Mucosa of descending colon (tissue), 3 donors: Measurements from ENCODE around the gene SEZ6L. TPM values are rescaled to one million over a fixed set of nuclear protein-coding genes. Genes with fewer than 3 reads are reported as not detected.

Experiments used
- ATAC-seq: fragments of 200-7000 bp; cut with Tn5 transposase; one replicate; pipeline ENCODE4 v1.9.1; 2020; ENCODE audit warnings: mild to moderate bottlenecking, moderate library complexity
- DNase-seq, 3 donors: peaks; one replicate each; pipeline ENCODE4 v3.0.0-alpha.2; 2020
- H3K36me3 ChIP-seq: fragments of 200-600 bp; one replicate; pipeline ENCODE4 v1.8.0; 2021; ENCODE audit warnings: low read depth, mild to moderate bottlenecking
- H3K4me1 ChIP-seq: fragments of 200-600 bp; one replicate; pipeline ENCODE4 v1.8.0; 2021; ENCODE audit warnings: low read depth, mild to moderate bottlenecking
- H3K4me3 ChIP-seq: fragments of 200-600 bp; one replicate; pipeline ENCODE4 v1.8.0; 2021; ENCODE audit warnings: mild to moderate bottlenecking
- H3K9me3 ChIP-seq: fragments of 200-600 bp; one replicate; pipeline ENCODE4 v1.8.0; 2021; ENCODE audit warnings: mild to moderate bottlenecking
- intact Hi-C, 2 donors: fragments of 100-400 bp; cut with DNase I in 1 of 2; cut with micrococcal nuclease in 1 of 2; formaldehyde crosslinking; loops; one replicate each; pipeline versions ENCODE4 v1.11.0 to v1.11.1; 2022; cut with DNase I, micrococcal nuclease
- total RNA-seq, 3 donors: library from RNA; stranded (reverse); fragmentation: NEBNext Ultra II Directional in 2 of 3; extraction: Animal tissue kit (Norgen Biotek cat#: 25700) in 2 of 3; gene quantifications; one replicate each; pipeline versions ENCODE4 v1.2.1 to v1.2.4, GENCODE V29; 2021 to 2023
- TF ChIP-seq, protein P1 (sequence below): fragments of 200-600 bp; IDR thresholded peaks from one replicate; pipeline ENCODE4 v1.8.0; 2022; ENCODE audit warnings: antibody characterized with exemption, mild to moderate bottlenecking
- donor health status: DM: no; HTN: no; CAD: no; lungs with moderate emphysema.
- donor health status: DM: no; HTN: no; CAD: no.
- donor health status: DM: no; HTN: yes; CAD: no.

Gene SEZ6L
- total RNA-seq, 3 donors from 2014 or later, result 0.09 to 2.0 TPM; not detected in 1

- ATAC-seq, result no peak
- no peak for DNase-seq
Measured at GRCh38 chr22:26326803-26327202, 157.5 kb downstream of the SEZ6L start.

GRCh38 chr22:26327306-26327705 is 158.0 kb downstream of the SEZ6L start:
- intact Hi-C loops, result no loop called here
- no peak for ATAC-seq

More at GRCh38 chr22:26326803-26327202, 157.5 kb downstream of the SEZ6L start:
- intact Hi-C loops, result no loop called here
- H3K4me3 ChIP-seq, result no peak overlapping the region
- TF ChIP-seq, protein P1, sequence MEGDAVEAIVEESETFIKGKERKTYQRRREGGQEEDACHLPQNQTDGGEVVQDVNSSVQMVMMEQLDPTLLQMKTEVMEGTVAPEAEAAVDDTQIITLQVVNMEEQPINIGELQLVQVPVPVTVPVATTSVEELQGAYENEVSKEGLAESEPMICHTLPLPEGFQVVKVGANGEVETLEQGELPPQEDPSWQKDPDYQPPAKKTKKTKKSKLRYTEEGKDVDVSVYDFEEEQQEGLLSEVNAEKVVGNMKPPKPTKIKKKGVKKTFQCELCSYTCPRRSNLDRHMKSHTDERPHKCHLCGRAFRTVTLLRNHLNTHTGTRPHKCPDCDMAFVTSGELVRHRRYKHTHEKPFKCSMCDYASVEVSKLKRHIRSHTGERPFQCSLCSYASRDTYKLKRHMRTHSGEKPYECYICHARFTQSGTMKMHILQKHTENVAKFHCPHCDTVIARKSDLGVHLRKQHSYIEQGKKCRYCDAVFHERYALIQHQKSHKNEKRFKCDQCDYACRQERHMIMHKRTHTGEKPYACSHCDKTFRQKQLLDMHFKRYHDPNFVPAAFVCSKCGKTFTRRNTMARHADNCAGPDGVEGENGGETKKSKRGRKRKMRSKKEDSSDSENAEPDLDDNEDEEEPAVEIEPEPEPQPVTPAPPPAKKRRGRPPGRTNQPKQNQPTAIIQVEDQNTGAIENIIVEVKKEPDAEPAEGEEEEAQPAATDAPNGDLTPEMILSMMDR, result no peak
- H3K9me3 ChIP-seq, result no peaks in the 10 kb centered on the region
- no peaks in the 10 kb centered on the region for H3K36me3 ChIP-seq
- H3K4me1 ChIP-seq, result no peaks in the 10 kb centered on the region

DNA sequence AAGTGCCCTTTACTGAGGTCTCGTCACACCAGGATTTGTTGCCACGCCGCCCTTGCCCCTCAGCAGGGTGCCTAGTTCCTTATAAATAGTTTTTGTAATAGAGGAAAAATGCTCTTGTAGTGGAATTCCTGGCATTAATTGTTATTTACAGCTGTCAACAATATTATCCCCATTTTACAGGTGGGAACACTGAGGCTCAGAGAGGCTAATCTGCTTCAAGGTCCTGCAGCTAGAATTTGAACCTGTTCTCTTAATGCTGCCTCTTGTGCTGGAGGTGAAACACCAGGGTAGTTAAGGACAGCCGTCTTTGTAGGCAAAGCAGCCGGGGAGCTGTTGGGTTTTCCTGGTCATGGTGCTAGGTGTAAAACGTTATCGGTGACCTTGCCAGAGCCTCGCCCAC is 159.0 kb downstream of the SEZ6L start:
- intact Hi-C loops, result no loop called here
- DNase-seq, result no peak
- Histone ChIP-seq H3K4me1 (no peaks in the 10 kb centered on the region), H3K4me3 (no peak overlapping the region), H3K36me3 (no peaks in the 10 kb centered on the region), H3K9me3 (no peaks in the 10 kb centered on the region)
- TF ChIP-seq, protein P1, result no peak
- ATAC-seq, result no peak

More at GRCh38 chr22:26327306-26327705, 158.0 kb downstream of the SEZ6L start:
- Histone ChIP-seq H3K9me3 (no peaks in the 10 kb centered on the region), H3K4me1 (no peaks in the 10 kb centered on the region), H3K36me3 (no peaks in the 10 kb centered on the region), H3K4me3 (no peak overlapping the region)
- TF ChIP-seq, protein P1, result no peak
- DNase-seq, result no peak

GRCh38 chr22:26330971-26331625 is 161.8 kb downstream of the SEZ6L start:
- H3K4me1 ChIP-seq, result no peaks in the 10 kb centered on the region
- TF ChIP-seq, protein P1, result peak; percentile 58
- DNase-seq, result peak in 2 of 3 donors; percentile 44 to 77
- no peaks in the 10 kb centered on the region for H3K9me3 ChIP-seq
- ATAC-seq, result peak; percentile 99
- intact Hi-C loops, result no loop called here
- H3K4me3 ChIP-seq, result no peak overlapping the region
- no peaks in the 10 kb centered on the region for H3K36me3 ChIP-seq

DNA sequence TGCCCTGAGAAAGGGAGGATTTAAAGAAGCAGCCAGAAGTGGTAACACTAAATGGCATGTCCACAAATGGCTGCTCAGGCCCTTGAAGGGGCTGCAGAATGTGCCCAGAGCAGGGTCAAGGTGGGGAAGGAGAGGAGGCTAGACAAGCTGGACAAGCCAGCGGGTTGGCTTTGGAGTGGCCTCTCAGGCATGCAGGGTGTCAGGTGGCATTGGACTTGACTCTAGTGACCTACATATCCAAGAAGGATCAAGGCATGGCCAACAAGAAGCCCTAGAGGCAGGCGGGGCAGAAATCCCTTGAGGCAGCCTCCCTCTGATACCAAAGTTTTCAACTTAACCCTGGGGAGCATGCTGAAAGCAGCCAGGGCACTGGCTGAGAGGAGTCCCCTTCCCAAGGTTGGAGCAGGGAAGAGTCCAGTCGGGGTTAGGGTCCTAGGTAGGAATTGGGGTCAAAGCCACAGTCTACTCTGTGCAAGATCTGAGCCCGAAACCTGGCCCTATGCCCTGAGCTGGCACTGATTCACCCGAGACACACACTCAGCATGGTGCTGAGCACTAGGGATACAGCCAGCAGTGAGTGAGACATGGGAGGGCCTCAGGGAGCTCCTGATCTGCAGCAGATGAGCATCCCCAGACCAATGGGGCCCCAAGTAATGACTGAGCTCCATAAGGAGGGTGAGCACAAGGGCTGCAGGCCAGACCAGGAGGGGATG is 164.0 kb downstream of the SEZ6L start:
- no peak overlapping the region for H3K4me3 ChIP-seq
- intact Hi-C loops, result no loop called here
- no peaks in the 10 kb centered on the region for H3K4me1 ChIP-seq
- TF ChIP-seq, protein P1, result no peak
- no peaks in the 10 kb centered on the region for H3K9me3 ChIP-seq
- no peaks in the 10 kb centered on the region for H3K36me3 ChIP-seq
- no peak for ATAC-seq
- no peak for DNase-seq
